GOT3 (cell line): Measurements from ENCODE around the gene AWAT2.

Source experiments
- DNase-seq: peaks from one replicate; lab custom pipeline; 2025; ENCODE audit warnings: mixed read lengths; lab: John Stamatoyannopoulos, UW

The AWAT2 gene

GRCh38 chrX:70042399-70043371 is 7.1 kb downstream of the AWAT2 start:
- DNase-seq = no peak

- DNase-seq = no peak
Measured at GRCh38 chrX:70041993-70042392, 7.7 kb downstream of the AWAT2 start.

- DNase-seq = no peak
Measured at GRCh38 chrX:70039758-70040157, 10.0 kb downstream of the AWAT2 start.

- no peak for DNase-seq
Measured at GRCh38 chrX:70038951-70039350, 10.8 kb downstream of the AWAT2 start.

GRCh38 chrX:70038515-70038914 is 11.2 kb downstream of the AWAT2 start:
- DNase-seq = no peak

- no peak for DNase-seq
Measured at GRCh38 chrX:70034646-70035045, 15.1 kb downstream of the AWAT2 start.

GRCh38 chrX:70033348-70034051 is 16.2 kb downstream of the AWAT2 start:
- no peak for DNase-seq

GRCh38 chrX:70032792-70033191 is 16.9 kb downstream of the AWAT2 start:
- no peak for DNase-seq

- DNase-seq = no peak
Measured at GRCh38 chrX:70030301-70030767, 19.4 kb downstream of the AWAT2 start.

GRCh38 chrX:70029863-70030262 is 19.9 kb downstream of the AWAT2 start:
- no peak for DNase-seq

- no peak for DNase-seq
Measured at GRCh38 chrX:70026851-70027200, 22.9 kb downstream of the AWAT2 start.

GRCh38 chrX:70026112-70026850 is 23.5 kb downstream of the AWAT2 start:
- no peak for DNase-seq

GRCh38 chrX:70025464-70025863 is 24.3 kb downstream of the AWAT2 start:
- no peak for DNase-seq

- no peak for DNase-seq
Measured at GRCh38 chrX:70022616-70023015, 27.1 kb downstream of the AWAT2 start.

GRCh38 chrX:70016513-70016912 is 33.2 kb downstream of the AWAT2 start:
- no peak for DNase-seq

- no peak for DNase-seq
Measured at GRCh38 chrX:70013466-70014381, 36.0 kb downstream of the AWAT2 start.

GRCh38 chrX:70012756-70013155 is 37.0 kb downstream of the AWAT2 start:
- no peak for DNase-seq

GRCh38 chrX:70009970-70010369 is 39.8 kb downstream of the AWAT2 start:
- DNase-seq = no peak

GRCh38 chrX:70009049-70009448 is 40.7 kb downstream of the AWAT2 start:
- DNase-seq = no peak

- no peak for DNase-seq
Measured at GRCh38 chrX:70007946-70008345, 41.8 kb downstream of the AWAT2 start.

- no peak for DNase-seq
Measured at GRCh38 chrX:70001708-70002341, 47.9 kb downstream of the AWAT2 start.
